Ishikawa (cell line): ENCODE results near the gene PIP4K2C.

Source experiments
- CEBPB ChIP-seq: IDR thresholded peaks from 2 replicates; pipeline ENCODE4 v1.6.1; 2012
- CREB1 ChIP-seq: IDR thresholded peaks from 2 replicates; pipeline ENCODE4 v1.6.1; 2012; ENCODE audit warnings: low read depth
- EGR1 ChIP-seq: IDR thresholded peaks from 2 replicates; pipeline ENCODE4 v1.6.1; 2012
- EP300 ChIP-seq: IDR thresholded peaks from 2 replicates; pipeline ENCODE4 v1.6.1; 2012; ENCODE audit warnings: borderline replicate concordance
- RAD21 ChIP-seq: IDR thresholded peaks from 2 replicates; pipeline ENCODE4 v1.6.1; 2012; ENCODE audit warnings: low read depth
- TAF1 ChIP-seq: IDR thresholded peaks from 2 replicates; pipeline ENCODE4 v1.6.1; 2012; ENCODE audit warnings: low read depth, mild to moderate bottlenecking
- TCF12 ChIP-seq: IDR thresholded peaks from 2 replicates; pipeline ENCODE4 v1.6.1; 2012; ENCODE audit warnings: low read depth
- ZBTB7A ChIP-seq: IDR thresholded peaks from 2 replicates; pipeline ENCODE4 v1.6.1; 2012; ENCODE audit warnings: low read depth
- TF ChIP-seq, protein P1 (sequence below): IDR thresholded peaks from 2 replicates; pipeline ENCODE4 v1.6.1; 2012
- TF ChIP-seq, protein P2 (sequence below): IDR thresholded peaks from 2 replicates; pipeline ENCODE4 v1.6.1; 2012; ENCODE audit warnings: low read depth, mild to moderate bottlenecking

DNA sequence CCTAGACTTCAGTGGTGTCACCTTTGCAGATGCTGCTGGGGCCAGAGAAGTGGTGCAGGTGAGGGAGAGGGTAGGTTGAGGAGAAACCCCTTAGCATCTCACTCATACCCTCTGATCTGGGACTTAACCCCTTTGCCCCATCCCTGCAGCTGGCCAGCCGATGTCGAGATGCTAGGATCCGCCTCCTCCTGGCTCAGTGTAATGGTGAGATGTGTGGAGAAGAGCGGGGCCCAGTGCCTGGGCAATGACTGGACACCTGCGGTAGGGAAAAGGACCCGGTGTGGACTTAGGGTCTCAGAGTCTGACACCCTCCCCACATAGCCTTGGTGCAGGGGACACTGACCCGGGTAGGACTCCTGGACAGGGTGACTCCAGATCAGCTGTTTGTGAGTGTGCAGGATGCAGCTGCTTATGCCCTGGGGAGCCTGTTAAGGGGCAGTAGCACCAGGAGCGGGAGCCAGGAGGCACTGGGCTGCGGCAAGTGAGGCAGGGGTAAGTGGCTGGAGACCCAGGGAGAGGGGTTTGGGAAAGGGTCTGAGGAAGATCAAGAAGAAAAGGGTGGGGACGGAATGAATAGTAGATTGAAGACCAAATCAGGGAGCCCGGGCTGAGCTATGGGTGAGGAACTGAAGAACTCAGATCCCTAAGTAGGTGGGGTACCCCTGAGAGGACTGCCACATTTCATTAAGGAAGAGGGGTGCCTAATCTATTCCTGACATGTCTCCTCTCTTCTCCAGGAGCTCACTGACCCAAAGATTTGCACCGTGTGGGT lies 34.5 kb downstream of the PIP4K2C start:
- TF ChIP-seq EP300 (no peak), CREB1 (no peak), CEBPB (no peak), EGR1 (no peak), TAF1 (no peak), ZBTB7A (no peak), TCF12 (no peak), RAD21 (no peak)
- TF ChIP-seq, protein P1, sequence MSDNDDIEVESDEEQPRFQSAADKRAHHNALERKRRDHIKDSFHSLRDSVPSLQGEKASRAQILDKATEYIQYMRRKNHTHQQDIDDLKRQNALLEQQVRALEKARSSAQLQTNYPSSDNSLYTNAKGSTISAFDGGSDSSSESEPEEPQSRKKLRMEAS = no peak
- TF ChIP-seq, protein P2, sequence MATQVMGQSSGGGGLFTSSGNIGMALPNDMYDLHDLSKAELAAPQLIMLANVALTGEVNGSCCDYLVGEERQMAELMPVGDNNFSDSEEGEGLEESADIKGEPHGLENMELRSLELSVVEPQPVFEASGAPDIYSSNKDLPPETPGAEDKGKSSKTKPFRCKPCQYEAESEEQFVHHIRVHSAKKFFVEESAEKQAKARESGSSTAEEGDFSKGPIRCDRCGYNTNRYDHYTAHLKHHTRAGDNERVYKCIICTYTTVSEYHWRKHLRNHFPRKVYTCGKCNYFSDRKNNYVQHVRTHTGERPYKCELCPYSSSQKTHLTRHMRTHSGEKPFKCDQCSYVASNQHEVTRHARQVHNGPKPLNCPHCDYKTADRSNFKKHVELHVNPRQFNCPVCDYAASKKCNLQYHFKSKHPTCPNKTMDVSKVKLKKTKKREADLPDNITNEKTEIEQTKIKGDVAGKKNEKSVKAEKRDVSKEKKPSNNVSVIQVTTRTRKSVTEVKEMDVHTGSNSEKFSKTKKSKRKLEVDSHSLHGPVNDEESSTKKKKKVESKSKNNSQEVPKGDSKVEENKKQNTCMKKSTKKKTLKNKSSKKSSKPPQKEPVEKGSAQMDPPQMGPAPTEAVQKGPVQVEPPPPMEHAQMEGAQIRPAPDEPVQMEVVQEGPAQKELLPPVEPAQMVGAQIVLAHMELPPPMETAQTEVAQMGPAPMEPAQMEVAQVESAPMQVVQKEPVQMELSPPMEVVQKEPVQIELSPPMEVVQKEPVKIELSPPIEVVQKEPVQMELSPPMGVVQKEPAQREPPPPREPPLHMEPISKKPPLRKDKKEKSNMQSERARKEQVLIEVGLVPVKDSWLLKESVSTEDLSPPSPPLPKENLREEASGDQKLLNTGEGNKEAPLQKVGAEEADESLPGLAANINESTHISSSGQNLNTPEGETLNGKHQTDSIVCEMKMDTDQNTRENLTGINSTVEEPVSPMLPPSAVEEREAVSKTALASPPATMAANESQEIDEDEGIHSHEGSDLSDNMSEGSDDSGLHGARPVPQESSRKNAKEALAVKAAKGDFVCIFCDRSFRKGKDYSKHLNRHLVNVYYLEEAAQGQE = no peak
